GM23338 (cell line): Measurements from ENCODE around the gene MAD2L1BP. TPM values are rescaled to one million over a fixed set of nuclear protein-coding genes. Genes with fewer than 3 reads are reported as not detected.

Source experiments
- ATAC-seq: fragments of 200-7000 bp; cut with Tn5 transposase; 3 replicates; pipeline ENCODE4 v1.9.1; 2020
- DNase-seq: peaks from one replicate; pipeline ENCODE4 v3.0.0-alpha.2; 2015; ENCODE audit warnings: low spot score
- H2AFZ ChIP-seq: fragments of 200-600 bp; sonication (generic); 2 replicates; pipeline ENCODE4 v1.8.0; 2016; ENCODE audit warnings: antibody characterized with exemption, mild to moderate bottlenecking, moderate library complexity
- H3F3A ChIP-seq: fragments of 200-600 bp; sonication (generic); replicated peaks from 2 replicates; pipeline ENCODE4 v1.8.0; 2017; ENCODE audit warnings: antibody characterized with exemption, mixed run types, low read depth
- H3K27ac ChIP-seq: fragments of 200-600 bp; sonication (generic); 2 replicates; pipeline ENCODE4 v1.6.1; 2016; ENCODE audit warnings: low read depth
- H3K27me3 ChIP-seq: fragments of 200-600 bp; sonication (generic); 2 replicates; pipeline ENCODE4 v1.8.0; 2016; ENCODE audit warnings: mild to moderate bottlenecking, mixed run types, moderate library complexity; ENCODE audit not compliant: insufficient read depth
- H3K36me3 ChIP-seq: fragments of 200-600 bp; sonication (generic); 2 replicates; pipeline ENCODE4 v1.8.0; 2016; ENCODE audit warnings: mild to moderate bottlenecking; ENCODE audit not compliant: insufficient read depth
- H3K4me1 ChIP-seq: fragments of 200-600 bp; sonication (generic); 2 replicates; pipeline ENCODE4 v1.8.0; 2016; ENCODE audit warnings: mild to moderate bottlenecking, moderate library complexity; ENCODE audit not compliant: insufficient read depth
- H3K4me2 ChIP-seq: fragments of 200-600 bp; sonication (generic); 2 replicates; pipeline ENCODE4 v1.7.1; 2017; ENCODE audit warnings: mixed run types
- H3K4me3 ChIP-seq: fragments of 200-600 bp; sonication (generic); 2 replicates; pipeline ENCODE4 v1.6.1; 2016; ENCODE audit warnings: mixed run types
- H3K79me2 ChIP-seq: fragments of 200-600 bp; sonication (generic); replicated peaks from 2 replicates; pipeline ENCODE4 v1.8.0; 2017; ENCODE audit warnings: mild to moderate bottlenecking; ENCODE audit not compliant: insufficient read depth
- H3K9me2 ChIP-seq: fragments of 200-600 bp; sonication (generic); 2 replicates; pipeline ENCODE4 v1.8.0; 2017; ENCODE audit not compliant: insufficient read depth
- H4K20me1 ChIP-seq: fragments of 200-600 bp; sonication (generic); replicated peaks from 2 replicates; pipeline ENCODE4 v1.8.0; 2017; ENCODE audit warnings: mild to moderate bottlenecking; ENCODE audit not compliant: insufficient read depth
- H3K27ac Mint-ChIP-seq: 2 replicates; pipeline ENCODE4 v1.8.0; 2020; ENCODE audit warnings: inconsistent platforms, mild to moderate bottlenecking, moderate library complexity, mixed read lengths
- H3K27me3 Mint-ChIP-seq: 3 replicates; pipeline ENCODE4 v1.8.0; 2022; ENCODE audit warnings: low read depth, mild to moderate bottlenecking, moderate library complexity, mixed read lengths, inconsistent platforms; ENCODE audit not compliant: insufficient read depth, poor library complexity
- H3K36me3 Mint-ChIP-seq: 3 replicates; pipeline ENCODE4 v1.8.0; 2021; ENCODE audit warnings: low read depth, mild to moderate bottlenecking, inconsistent platforms, moderate library complexity, mixed read lengths
- H3K4me1 Mint-ChIP-seq: 3 replicates; pipeline ENCODE4 v1.8.0; 2020; ENCODE audit warnings: mild to moderate bottlenecking, inconsistent platforms, mixed read lengths
- H3K4me3 Mint-ChIP-seq: 3 replicates; pipeline ENCODE4 v1.8.0; 2021; ENCODE audit warnings: moderate library complexity, mild to moderate bottlenecking, inconsistent platforms, mixed read lengths
- H3K9me3 Mint-ChIP-seq: 3 replicates; pipeline ENCODE4 v1.8.0; 2020; ENCODE audit warnings: moderate library complexity, mild to moderate bottlenecking, inconsistent platforms, mixed read lengths
- CREB1 ChIP-seq: fragments of 250-450 bp; sonication (Bioruptor Pico); IDR thresholded peaks from 2 replicates; pipeline ENCODE4 v1.5.0; 2020; ENCODE audit warnings: low read depth, mild to moderate bottlenecking, moderate library complexity
- CTCF ChIP-seq, 2 experiments: fragments of 200-600 bp in 1 of 2; sonication (generic) in 1 of 2; conservative IDR thresholded peaks; 2 replicates each; pipeline versions ENCODE4 v1.5.1 to v1.6.1; 2016 to 2017; ENCODE audit warnings: antibody characterized with exemption in 2 of 2, low read depth in 2 of 2, mild to moderate bottlenecking in 2 of 2, moderate library complexity in 1 of 2
- EZH2 ChIP-seq: fragments of 200-600 bp; sonication (generic); IDR thresholded peaks from one replicate; pipeline ENCODE4 v1.8.0; 2017; ENCODE audit warnings: antibody characterized with exemption, mild to moderate bottlenecking, low read depth; ENCODE audit not compliant: unreplicated experiment
- EZH2phosphoT487 ChIP-seq: fragments of 200-600 bp; sonication (generic); IDR thresholded peaks from one replicate; pipeline ENCODE4 v1.8.1; 2018; ENCODE audit warnings: antibody characterized with exemption; ENCODE audit not compliant: unreplicated experiment
- JUNB ChIP-seq: IDR thresholded peaks from one replicate; pipeline ENCODE4 v1.6.1; 2016; ENCODE audit warnings: antibody characterized with exemption; ENCODE audit not compliant: unreplicated experiment
- NANOG ChIP-seq: IDR thresholded peaks from 2 replicates; pipeline ENCODE4 v1.6.1; 2016; ENCODE audit warnings: antibody characterized with exemption, borderline replicate concordance
- POLR2AphosphoS5 ChIP-seq: IDR thresholded peaks from 2 replicates; pipeline ENCODE4 v1.6.1; 2016; ENCODE audit warnings: antibody characterized with exemption, low read depth
- REST ChIP-seq: IDR thresholded peaks from one replicate; pipeline ENCODE4 v1.6.1; 2018; ENCODE audit warnings: antibody characterized with exemption; ENCODE audit not compliant: unreplicated experiment
- STAT1 ChIP-seq: IDR thresholded peaks from one replicate; pipeline ENCODE4 v1.6.1; 2016; ENCODE audit warnings: antibody characterized with exemption; ENCODE audit not compliant: unreplicated experiment
- ZNF114 ChIP-seq: fragments of 250-450 bp; sonication (Bioruptor Pico); IDR thresholded peaks from 2 replicates; pipeline ENCODE4 v1.5.0; 2020; ENCODE audit warnings: mild to moderate bottlenecking, moderate library complexity
- ZNF331 ChIP-seq: fragments of 250-450 bp; sonication (Bioruptor Pico); IDR thresholded peaks from 2 replicates; pipeline ENCODE4 v1.5.0; 2020; ENCODE audit warnings: low read depth, mild to moderate bottlenecking, moderate library complexity
- polyA plus RNA-seq: library from polyadenylated mRNA; unstranded; fragments of >200 nt; fragmentation: Nextera tagmentation; extraction: Ambion mirVana; gene quantifications from 2 replicates; pipeline ENCODE4 v1.2.1, GENCODE V29; 2016
- total RNA-seq: library from RNA; depleted of rRNA; stranded (reverse); fragments of >200 nt; shearing (Covaris generic); gene quantifications from 2 replicates; pipeline ENCODE4 v1.2.3, GENCODE V29; 2014
- TF ChIP-seq, protein P1 (sequence below): fragments of 250-450 bp; sonication (Bioruptor Pico); IDR thresholded peaks from 2 replicates; pipeline ENCODE4 v1.5.0; 2020; ENCODE audit warnings: mild to moderate bottlenecking, moderate library complexity
- TF ChIP-seq, protein P2 (sequence below): IDR thresholded peaks from 2 replicates; pipeline ENCODE4 v1.6.1; 2016; ENCODE audit warnings: antibody characterized with exemption

MAD2L1BP gene
- total and polyA plus RNA-seq, 2 experiments from 2014 or later, result 26.6 to 51.7 TPM

DNA sequence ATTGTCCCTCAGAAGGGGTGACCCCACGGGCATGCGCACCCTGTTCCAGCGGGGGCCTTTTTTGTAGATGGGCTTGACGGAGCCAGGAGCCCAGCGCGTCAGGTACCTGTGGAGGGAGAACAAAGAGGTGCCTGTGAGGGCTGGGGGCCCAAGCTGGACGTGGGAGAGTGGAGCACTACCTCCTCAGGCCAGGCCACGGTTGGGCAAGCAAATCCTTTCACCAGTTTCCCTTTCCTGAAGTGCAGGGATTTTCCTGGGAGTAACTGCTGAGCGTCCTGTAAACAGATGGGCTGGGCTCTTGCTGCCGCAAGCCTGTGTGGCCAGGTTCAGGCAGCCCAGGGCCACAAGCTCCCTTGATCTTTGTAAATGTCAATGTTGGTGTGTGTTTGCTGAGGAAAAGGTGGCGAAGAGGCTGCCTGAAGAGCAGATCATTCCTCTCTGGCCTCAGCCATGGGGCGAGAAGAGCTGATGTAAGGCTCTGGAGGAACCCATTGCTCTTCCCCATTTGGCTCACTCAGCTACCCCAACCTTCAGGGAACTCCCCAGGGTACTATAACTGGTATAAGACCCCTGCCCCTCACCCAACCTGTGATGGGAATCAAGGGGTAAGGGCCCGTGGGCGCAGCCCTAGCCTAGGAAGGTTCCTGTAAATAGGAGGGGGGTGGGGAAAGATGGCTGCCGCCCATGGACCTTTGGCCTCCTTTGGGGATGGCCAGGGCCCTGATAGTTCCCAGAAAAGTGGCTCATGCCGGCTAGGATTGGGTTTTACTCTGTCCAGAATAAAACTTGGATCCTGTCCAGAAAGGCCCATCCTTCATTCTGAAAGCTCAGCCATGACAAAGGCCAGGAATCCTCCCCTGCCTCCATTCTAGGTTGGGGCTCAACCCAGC is 36.4 kb downstream of the MAD2L1BP start:
- Mint-ChIP-seq H3K36me3 (peaks cover 44% of the 10 kb centered on the region), H3K9me3 (no peaks in the 10 kb centered on the region), H3K4me1 (peaks cover 29% of the 10 kb centered on the region), H3K27ac (no peak overlapping the region), H3K27me3 (peaks cover 22% of the 10 kb centered on the region), H3K4me3 (no peak overlapping the region)
- no peak overlapping the region for H2AFZ ChIP-seq
- no peak overlapping the region for H3K27ac ChIP-seq
- TF ChIP-seq EZH2 (no peak), STAT1 (no peak), POLR2AphosphoS5 (no peak), REST (no peak), ZNF331 (CRISPR knock-in tag) (no peak), EZH2phosphoT487 (no peak), CREB1 (CRISPR knock-in tag) (no peak), CTCF (conservative IDR thresholded peaks at IDR 0.05; ENCODE audit: low read depth in 2 of 2) (no peak), NANOG (no peak), JUNB (no peak), ZNF114 (no peak)
- TF ChIP-seq, protein P1, sequence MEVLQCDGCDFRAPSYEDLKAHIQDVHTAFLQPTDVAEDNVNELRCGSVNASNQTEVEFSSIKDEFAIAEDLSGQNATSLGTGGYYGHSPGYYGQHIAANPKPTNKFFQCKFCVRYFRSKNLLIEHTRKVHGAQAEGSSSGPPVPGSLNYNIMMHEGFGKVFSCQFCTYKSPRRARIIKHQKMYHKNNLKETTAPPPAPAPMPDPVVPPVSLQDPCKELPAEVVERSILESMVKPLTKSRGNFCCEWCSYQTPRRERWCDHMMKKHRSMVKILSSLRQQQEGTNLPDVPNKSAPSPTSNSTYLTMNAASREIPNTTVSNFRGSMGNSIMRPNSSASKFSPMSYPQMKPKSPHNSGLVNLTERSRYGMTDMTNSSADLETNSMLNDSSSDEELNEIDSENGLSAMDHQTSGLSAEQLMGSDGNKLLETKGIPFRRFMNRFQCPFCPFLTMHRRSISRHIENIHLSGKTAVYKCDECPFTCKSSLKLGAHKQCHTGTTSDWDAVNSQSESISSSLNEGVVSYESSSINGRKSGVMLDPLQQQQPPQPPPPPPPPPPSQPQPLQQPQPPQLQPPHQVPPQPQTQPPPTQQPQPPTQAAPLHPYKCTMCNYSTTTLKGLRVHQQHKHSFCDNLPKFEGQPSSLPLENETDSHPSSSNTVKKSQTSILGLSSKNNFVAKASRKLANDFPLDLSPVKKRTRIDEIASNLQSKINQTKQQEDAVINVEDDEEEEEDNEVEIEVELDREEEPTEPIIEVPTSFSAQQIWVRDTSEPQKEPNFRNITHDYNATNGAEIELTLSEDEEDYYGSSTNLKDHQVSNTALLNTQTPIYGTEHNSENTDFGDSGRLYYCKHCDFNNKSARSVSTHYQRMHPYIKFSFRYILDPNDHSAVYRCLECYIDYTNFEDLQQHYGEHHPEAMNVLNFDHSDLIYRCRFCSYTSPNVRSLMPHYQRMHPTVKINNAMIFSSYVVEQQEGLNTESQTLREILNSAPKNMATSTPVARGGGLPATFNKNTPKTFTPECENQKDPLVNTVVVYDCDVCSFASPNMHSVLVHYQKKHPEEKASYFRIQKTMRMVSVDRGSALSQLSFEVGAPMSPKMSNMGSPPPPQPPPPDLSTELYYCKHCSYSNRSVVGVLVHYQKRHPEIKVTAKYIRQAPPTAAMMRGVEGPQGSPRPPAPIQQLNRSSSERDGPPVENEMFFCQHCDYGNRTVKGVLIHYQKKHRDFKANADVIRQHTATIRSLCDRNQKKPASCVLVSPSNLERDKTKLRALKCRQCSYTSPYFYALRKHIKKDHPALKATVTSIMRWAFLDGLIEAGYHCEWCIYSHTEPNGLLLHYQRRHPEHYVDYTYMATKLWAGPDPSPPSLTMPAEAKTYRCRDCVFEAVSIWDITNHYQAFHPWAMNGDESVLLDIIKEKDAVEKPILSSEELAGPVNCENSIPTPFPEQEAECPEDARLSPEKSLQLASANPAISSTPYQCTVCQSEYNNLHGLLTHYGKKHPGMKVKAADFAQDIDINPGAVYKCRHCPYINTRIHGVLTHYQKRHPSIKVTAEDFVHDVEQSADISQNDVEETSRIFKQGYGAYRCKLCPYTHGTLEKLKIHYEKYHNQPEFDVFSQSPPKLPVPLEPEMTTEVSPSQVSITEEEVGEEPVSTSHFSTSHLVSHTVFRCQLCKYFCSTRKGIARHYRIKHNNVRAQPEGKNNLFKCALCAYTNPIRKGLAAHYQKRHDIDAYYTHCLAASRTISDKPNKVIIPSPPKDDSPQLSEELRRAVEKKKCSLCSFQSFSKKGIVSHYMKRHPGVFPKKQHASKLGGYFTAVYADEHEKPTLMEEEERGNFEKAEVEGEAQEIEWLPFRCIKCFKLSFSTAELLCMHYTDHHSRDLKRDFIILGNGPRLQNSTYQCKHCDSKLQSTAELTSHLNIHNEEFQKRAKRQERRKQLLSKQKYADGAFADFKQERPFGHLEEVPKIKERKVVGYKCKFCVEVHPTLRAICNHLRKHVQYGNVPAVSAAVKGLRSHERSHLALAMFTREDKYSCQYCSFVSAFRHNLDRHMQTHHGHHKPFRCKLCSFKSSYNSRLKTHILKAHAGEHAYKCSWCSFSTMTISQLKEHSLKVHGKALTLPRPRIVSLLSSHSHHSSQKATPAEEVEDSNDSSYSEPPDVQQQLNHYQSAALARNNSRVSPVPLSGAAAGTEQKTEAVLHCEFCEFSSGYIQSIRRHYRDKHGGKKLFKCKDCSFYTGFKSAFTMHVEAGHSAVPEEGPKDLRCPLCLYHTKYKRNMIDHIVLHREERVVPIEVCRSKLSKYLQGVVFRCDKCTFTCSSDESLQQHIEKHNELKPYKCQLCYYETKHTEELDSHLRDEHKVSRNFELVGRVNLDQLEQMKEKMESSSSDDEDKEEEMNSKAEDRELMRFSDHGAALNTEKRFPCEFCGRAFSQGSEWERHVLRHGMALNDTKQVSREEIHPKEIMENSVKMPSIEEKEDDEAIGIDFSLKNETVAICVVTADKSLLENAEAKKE (CRISPR knock-in tag), result no peak
- TF ChIP-seq, protein P2, sequence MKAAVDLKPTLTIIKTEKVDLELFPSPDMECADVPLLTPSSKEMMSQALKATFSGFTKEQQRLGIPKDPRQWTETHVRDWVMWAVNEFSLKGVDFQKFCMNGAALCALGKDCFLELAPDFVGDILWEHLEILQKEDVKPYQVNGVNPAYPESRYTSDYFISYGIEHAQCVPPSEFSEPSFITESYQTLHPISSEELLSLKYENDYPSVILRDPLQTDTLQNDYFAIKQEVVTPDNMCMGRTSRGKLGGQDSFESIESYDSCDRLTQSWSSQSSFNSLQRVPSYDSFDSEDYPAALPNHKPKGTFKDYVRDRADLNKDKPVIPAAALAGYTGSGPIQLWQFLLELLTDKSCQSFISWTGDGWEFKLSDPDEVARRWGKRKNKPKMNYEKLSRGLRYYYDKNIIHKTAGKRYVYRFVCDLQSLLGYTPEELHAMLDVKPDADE, result no peak
- H3K4me2 ChIP-seq, result no peak overlapping the region
- ATAC-seq, result no peak
- no peak for DNase-seq
- peaks cover 27% of the 10 kb centered on the region for H3K4me1 ChIP-seq
- H3K36me3 ChIP-seq, result no peaks in the 10 kb centered on the region; the same call in 1 of the 2 replicates
- peaks cover 22% of the 10 kb centered on the region; the same call in 1 of the 2 replicates for H3F3A ChIP-seq
- no peaks in the 10 kb centered on the region for H3K9me2 ChIP-seq
- H3K79me2 ChIP-seq, result no peaks in the 10 kb centered on the region
- H4K20me1 ChIP-seq, result no peaks in the 10 kb centered on the region; the same call in 1 of the 2 replicates
- H3K4me3 ChIP-seq, result no peak overlapping the region
- H3K27me3 ChIP-seq, result no peaks in the 10 kb centered on the region
